ENCODE measurements around the gene TMEM245.
A peak's percentile ranks its signal among the peaks of the same experiment; 100 is the strongest.

TMEM245 gene

GRCh38 chr9:109120204-109120789, 550 bp upstream of the TMEM245 start:
- no peaks in the 10 kb centered on the region for H3K27me3 ChIP-seq (ENCODE audit: control insufficient read depth in 2 of 2, insufficient read depth in 2 of 2, low read length in 2 of 2)
- H3K9ac ChIP-seq (ENCODE audit: low read depth in 1 of 2, low read length in 2 of 2): no peak overlapping the region
- H3K4me1 ChIP-seq (ENCODE audit: control insufficient read depth in 2 of 2, insufficient read depth in 2 of 2, low read length in 2 of 2): peaks cover 9 to 20% of the 10 kb centered on the region in 2 donors
- no peaks in the 10 kb centered on the region for H3K9me3 ChIP-seq (ENCODE audit: control insufficient read depth in 2 of 2, low read length in 2 of 2)
- no peaks in the 10 kb centered on the region for H3K36me3 ChIP-seq (ENCODE audit: control insufficient read depth in 2 of 2, insufficient read depth in 2 of 2, low read length in 2 of 2)
- H3K27ac ChIP-seq (ENCODE audit: low read depth in 2 of 2, low read length in 2 of 2): no peak overlapping the region
- peak overlapping the region; percentile 84 to 85 for H3K4me3 ChIP-seq (ENCODE audit: low read length in 2 of 2)

GRCh38 chr9:109118808-109119438, 824 bp downstream of the TMEM245 start:
- peak overlapping the region; percentile 76 to 81 for H3K9ac ChIP-seq (ENCODE audit: low read depth in 1 of 2, low read length in 2 of 2)
- no peaks in the 10 kb centered on the region for H3K27me3 ChIP-seq (ENCODE audit: control insufficient read depth in 2 of 2, insufficient read depth in 2 of 2, low read length in 2 of 2)
- H3K27ac ChIP-seq (ENCODE audit: low read depth in 2 of 2, low read length in 2 of 2): peak overlapping the region; percentile 58 to 91
- peak overlapping the region; percentile 84 to 85 for H3K4me3 ChIP-seq (ENCODE audit: low read length in 2 of 2)
- H3K36me3 ChIP-seq (ENCODE audit: control insufficient read depth in 2 of 2, insufficient read depth in 2 of 2, low read length in 2 of 2): no peaks in the 10 kb centered on the region
- peaks cover 9 to 20% of the 10 kb centered on the region in 2 donors for H3K4me1 ChIP-seq (ENCODE audit: control insufficient read depth in 2 of 2, insufficient read depth in 2 of 2, low read length in 2 of 2)
- no peaks in the 10 kb centered on the region for H3K9me3 ChIP-seq (ENCODE audit: control insufficient read depth in 2 of 2, low read length in 2 of 2)

GRCh38 chr9:109117856-109118807, 1.6 kb downstream of the TMEM245 start:
- Histone ChIP-seq H3K27ac (ENCODE audit: low read depth in 2 of 2, low read length in 2 of 2) (peak overlapping the region in 1 of 2 donors; percentile 91), H3K4me1 (ENCODE audit: control insufficient read depth in 2 of 2, insufficient read depth in 2 of 2, low read length in 2 of 2) (peaks cover 9 to 20% of the 10 kb centered on the region in 2 donors), H3K9ac (ENCODE audit: low read depth in 1 of 2, low read length in 2 of 2) (peak overlapping the region; percentile 76 to 81), H3K36me3 (ENCODE audit: control insufficient read depth in 2 of 2, insufficient read depth in 2 of 2, low read length in 2 of 2) (no peaks in the 10 kb centered on the region), H3K9me3 (ENCODE audit: control insufficient read depth in 2 of 2, low read length in 2 of 2) (no peaks in the 10 kb centered on the region), H3K4me3 (ENCODE audit: low read length in 2 of 2) (peak overlapping the region; percentile 84 to 85), H3K27me3 (ENCODE audit: control insufficient read depth in 2 of 2, insufficient read depth in 2 of 2, low read length in 2 of 2) (no peaks in the 10 kb centered on the region)

- peaks cover 9 to 20% of the 10 kb centered on the region in 2 donors for H3K4me1 ChIP-seq (ENCODE audit: control insufficient read depth in 2 of 2, insufficient read depth in 2 of 2, low read length in 2 of 2)
- no peaks in the 10 kb centered on the region for H3K27me3 ChIP-seq (ENCODE audit: control insufficient read depth in 2 of 2, insufficient read depth in 2 of 2, low read length in 2 of 2)
- H3K4me3 ChIP-seq (ENCODE audit: low read length in 2 of 2): no peak overlapping the region
- no peaks in the 10 kb centered on the region for H3K36me3 ChIP-seq (ENCODE audit: control insufficient read depth in 2 of 2, insufficient read depth in 2 of 2, low read length in 2 of 2)
- no peak overlapping the region for H3K9ac ChIP-seq (ENCODE audit: low read depth in 1 of 2, low read length in 2 of 2)
- H3K27ac ChIP-seq (ENCODE audit: low read depth in 2 of 2, low read length in 2 of 2): no peak overlapping the region
- no peaks in the 10 kb centered on the region for H3K9me3 ChIP-seq (ENCODE audit: control insufficient read depth in 2 of 2, low read length in 2 of 2)
Observed at GRCh38 chr9:109115931-109116526, 3.7 kb downstream of the TMEM245 start.

- H3K36me3 ChIP-seq (ENCODE audit: control insufficient read depth in 2 of 2, insufficient read depth in 2 of 2, low read length in 2 of 2): no peaks in the 10 kb centered on the region
- H3K9ac ChIP-seq (ENCODE audit: low read depth in 1 of 2, low read length in 2 of 2): no peak overlapping the region
- no peak overlapping the region for H3K4me3 ChIP-seq (ENCODE audit: low read length in 2 of 2)
- H3K27ac ChIP-seq (ENCODE audit: low read depth in 2 of 2, low read length in 2 of 2): no peak overlapping the region
- no peaks in the 10 kb centered on the region for H3K9me3 ChIP-seq (ENCODE audit: control insufficient read depth in 2 of 2, low read length in 2 of 2)
- H3K4me1 ChIP-seq (ENCODE audit: control insufficient read depth in 2 of 2, insufficient read depth in 2 of 2, low read length in 2 of 2): peaks cover 9 to 13% of the 10 kb centered on the region in 2 donors
- no peaks in the 10 kb centered on the region for H3K27me3 ChIP-seq (ENCODE audit: control insufficient read depth in 2 of 2, insufficient read depth in 2 of 2, low read length in 2 of 2)
Observed at GRCh38 chr9:109114670-109115069, 5.1 kb downstream of the TMEM245 start.

- H3K4me3 ChIP-seq (ENCODE audit: low read length in 2 of 2): no peak overlapping the region
- no peaks in the 10 kb centered on the region for H3K36me3 ChIP-seq (ENCODE audit: control insufficient read depth in 2 of 2, insufficient read depth in 2 of 2, low read length in 2 of 2)
- H3K9me3 ChIP-seq (ENCODE audit: control insufficient read depth in 2 of 2, low read length in 2 of 2): no peaks in the 10 kb centered on the region
- H3K27me3 ChIP-seq (ENCODE audit: control insufficient read depth in 2 of 2, insufficient read depth in 2 of 2, low read length in 2 of 2): no peaks in the 10 kb centered on the region
- H3K4me1 ChIP-seq (ENCODE audit: control insufficient read depth in 2 of 2, insufficient read depth in 2 of 2, low read length in 2 of 2): peaks cover 9 to 13% of the 10 kb centered on the region in 2 donors
- no peak overlapping the region for H3K9ac ChIP-seq (ENCODE audit: low read depth in 1 of 2, low read length in 2 of 2)
- no peak overlapping the region for H3K27ac ChIP-seq (ENCODE audit: low read depth in 2 of 2, low read length in 2 of 2)
Observed at GRCh38 chr9:109113892-109114609, 5.7 kb downstream of the TMEM245 start.

GRCh38 chr9:109113254-109113653, 6.5 kb downstream of the TMEM245 start:
- H3K4me3 ChIP-seq (ENCODE audit: low read length in 2 of 2): no peak overlapping the region
- H3K4me1 ChIP-seq (ENCODE audit: control insufficient read depth in 2 of 2, insufficient read depth in 2 of 2, low read length in 2 of 2): peaks cover 6% of the 10 kb centered on the region in 2 donors
- H3K36me3 ChIP-seq (ENCODE audit: control insufficient read depth in 2 of 2, insufficient read depth in 2 of 2, low read length in 2 of 2): no peaks in the 10 kb centered on the region
- H3K27me3 ChIP-seq (ENCODE audit: control insufficient read depth in 2 of 2, insufficient read depth in 2 of 2, low read length in 2 of 2): no peaks in the 10 kb centered on the region
- H3K9me3 ChIP-seq (ENCODE audit: control insufficient read depth in 2 of 2, low read length in 2 of 2): no peaks in the 10 kb centered on the region
- no peak overlapping the region for H3K27ac ChIP-seq (ENCODE audit: low read depth in 2 of 2, low read length in 2 of 2)
- no peak overlapping the region for H3K9ac ChIP-seq (ENCODE audit: low read depth in 1 of 2, low read length in 2 of 2)

GRCh38 chr9:109110329-109111021, 9.3 kb downstream of the TMEM245 start:
- H3K4me3 ChIP-seq (ENCODE audit: low read length in 2 of 2): no peak overlapping the region
- no peaks in the 10 kb centered on the region for H3K9me3 ChIP-seq (ENCODE audit: control insufficient read depth in 2 of 2, low read length in 2 of 2)
- peaks cover 0 to 2% of the 10 kb centered on the region in 2 donors for H3K4me1 ChIP-seq (ENCODE audit: control insufficient read depth in 2 of 2, insufficient read depth in 2 of 2, low read length in 2 of 2)
- no peaks in the 10 kb centered on the region for H3K27me3 ChIP-seq (ENCODE audit: control insufficient read depth in 2 of 2, insufficient read depth in 2 of 2, low read length in 2 of 2)
- no peak overlapping the region for H3K9ac ChIP-seq (ENCODE audit: low read depth in 1 of 2, low read length in 2 of 2)
- peak overlapping the region in 1 of 2 donors; percentile 4 for H3K27ac ChIP-seq (ENCODE audit: low read depth in 2 of 2, low read length in 2 of 2)
- H3K36me3 ChIP-seq (ENCODE audit: control insufficient read depth in 2 of 2, insufficient read depth in 2 of 2, low read length in 2 of 2): no peaks in the 10 kb centered on the region

- peak overlapping the region in 1 of 2 donors; percentile 4 for H3K27ac ChIP-seq (ENCODE audit: low read depth in 2 of 2, low read length in 2 of 2)
Observed at GRCh38 chr9:109109967-109110328, 9.8 kb downstream of the TMEM245 start.

More at GRCh38 chr9:109109967-109110328, 9.8 kb downstream of the TMEM245 start:
- no peaks in the 10 kb centered on the region for H3K27me3 ChIP-seq (ENCODE audit: control insufficient read depth in 2 of 2, insufficient read depth in 2 of 2, low read length in 2 of 2)
- no peaks in the 10 kb centered on the region for H3K9me3 ChIP-seq (ENCODE audit: control insufficient read depth in 2 of 2, low read length in 2 of 2)
- peaks cover 0 to 2% of the 10 kb centered on the region in 2 donors for H3K4me1 ChIP-seq (ENCODE audit: control insufficient read depth in 2 of 2, insufficient read depth in 2 of 2, low read length in 2 of 2)
- H3K4me3 ChIP-seq (ENCODE audit: low read length in 2 of 2): no peak overlapping the region
- H3K9ac ChIP-seq (ENCODE audit: low read depth in 1 of 2, low read length in 2 of 2): no peak overlapping the region
- no peaks in the 10 kb centered on the region for H3K36me3 ChIP-seq (ENCODE audit: control insufficient read depth in 2 of 2, insufficient read depth in 2 of 2, low read length in 2 of 2)
